Activated B cell treated with CpG ODN at 0.5 μM for 24 hours (primary cell): ENCODE results near the gene RETREG2. TPM values are rescaled to one million over a fixed set of nuclear protein-coding genes. Genes with fewer than 3 reads are reported as not detected.

Source experiments
- ATAC-seq: fragments of 200-7000 bp; cut with Tn5 transposase; one replicate; pipeline ENCODE4 v1.10.0; 2021; ENCODE audit warnings: low read depth, mild to moderate bottlenecking, moderate library complexity
- CTCF ChIA-PET: fragments of 350-600 bp; sonication (Branson Sonifier 250); formaldehyde crosslinking; loops from one replicate; lab custom pipeline; 2021; ENCODE audit warnings: antibody characterized with exemption; lab: Charles Lee
- POLR2A ChIA-PET: fragments of 350-600 bp; sonication (Branson Sonifier 250); formaldehyde crosslinking; loops from one replicate; lab custom pipeline; 2021; ENCODE audit warnings: antibody characterized with exemption; lab: Charles Lee
- DNase-seq: peaks from one replicate; pipeline ENCODE4 v3.0.0; 2022
- H3K27ac Mint-ChIP-seq: one replicate; pipeline ENCODE4 v1.8.0; 2020; ENCODE audit warnings: mixed read lengths
- H3K27me3 Mint-ChIP-seq: one replicate; pipeline ENCODE4 v1.8.0; 2021; ENCODE audit warnings: mixed read lengths
- H3K36me3 Mint-ChIP-seq: one replicate; pipeline ENCODE4 v1.8.0; 2021; ENCODE audit warnings: low read depth, mixed read lengths
- H3K4me1 Mint-ChIP-seq: one replicate; pipeline ENCODE4 v1.8.0; 2021; ENCODE audit warnings: mixed read lengths
- H3K4me3 Mint-ChIP-seq: one replicate; pipeline ENCODE4 v1.8.0; 2020; ENCODE audit warnings: mild to moderate bottlenecking, mixed read lengths
- H3K9me3 Mint-ChIP-seq: one replicate; pipeline ENCODE4 v1.8.0; 2020; ENCODE audit warnings: mixed read lengths
- CTCF ChIP-seq: fragments of 200-600 bp; IDR thresholded peaks from one replicate; pipeline ENCODE4 v1.8.0; 2022; ENCODE audit warnings: antibody characterized with exemption, mild to moderate bottlenecking
- intact Hi-C: fragments of 100-400 bp; cut with micrococcal nuclease; formaldehyde crosslinking; loops from one replicate; pipeline ENCODE4 v1.15.1; 2024
- total RNA-seq: library from RNA; stranded (reverse); gene quantifications from 2 replicates; pipeline ENCODE4 v1.2.3, GENCODE V29; 2022

The RETREG2 gene
- total RNA-seq, 1 donor from 2014 or later: 78.6 TPM

- POLR2A ChIA-PET: interaction anchor here (0.7 to 4.8 kb wide), 5 partner anchors 24 to 92 kb away, joined by 4 to 35 read pairs (median 4); partner anchors contain the start of genes TUBA4A, TUBA4B and ZFAND2B
Observed at GRCh38 chr2:219182331-219183150, 4.5 kb downstream of the RETREG2 start.

GRCh38 chr2:219183151-219183772 is 5.2 kb downstream of the RETREG2 start:
- ChIA-PET CTCF (no interaction called here), POLR2A (interaction anchor here (1.4 to 4.8 kb wide), 3 partner anchors 23 to 70 kb away, joined by 4 to 35 read pairs (median 4); partner anchors contain the start of genes TUBA4A, TUBA4B and ZFAND2B)
- ATAC-seq: no peak
- Mint-ChIP-seq H3K36me3 (peaks cover 60% of the 10 kb centered on the region), H3K4me1 (peaks cover 23% of the 10 kb centered on the region), H3K27me3 (no peaks in the 10 kb centered on the region), H3K4me3 (no peak overlapping the region), H3K27ac (no peak overlapping the region), H3K9me3 (no peaks in the 10 kb centered on the region)
- intact Hi-C loops: no loop called here
- no peak for TF ChIP-seq CTCF
- no peak for DNase-seq

More at GRCh38 chr2:219182331-219183150, 4.5 kb downstream of the RETREG2 start:
- no peak overlapping the region for H3K4me3 Mint-ChIP-seq
- ATAC-seq (no peak), DNase-seq (no peak)
- peaks cover 25% of the 10 kb centered on the region for H3K4me1 Mint-ChIP-seq
- intact Hi-C loops: no loop called here
- no peaks in the 10 kb centered on the region for H3K27me3 Mint-ChIP-seq
- TF ChIP-seq CTCF: no peak
- CTCF ChIA-PET: interaction anchor here (0.7 to 1.6 kb wide), 2 partner anchors 22 to 35 kb away, joined by 3 to 4 read pairs; partner anchors contain the start of gene NHEJ1
- no peak overlapping the region for H3K27ac Mint-ChIP-seq
- H3K36me3 Mint-ChIP-seq: peaks cover 63% of the 10 kb centered on the region
- H3K9me3 Mint-ChIP-seq: no peaks in the 10 kb centered on the region

GRCh38 chr2:219184121-219184520 is 6.0 kb downstream of the RETREG2 start:
- POLR2A ChIA-PET: interaction anchor here (1.0 kb wide), 1 partner anchor 8 kb away, joined by 5 read pairs; no protein-coding TSS in a partner anchor
- CTCF ChIA-PET: no interaction called here
- Mint-ChIP-seq H3K4me1 (peaks cover 18% of the 10 kb centered on the region), H3K4me3 (no peak overlapping the region), H3K27ac (no peak overlapping the region), H3K9me3 (no peaks in the 10 kb centered on the region), H3K36me3 (peaks cover 55% of the 10 kb centered on the region), H3K27me3 (no peaks in the 10 kb centered on the region)
- intact Hi-C loops: no loop called here
- DNase-seq (no peak), ATAC-seq (no peak)
- TF ChIP-seq CTCF: no peak

GRCh38 chr2:219186754-219187456 is 8.8 kb downstream of the RETREG2 start:
- Mint-ChIP-seq H3K27me3 (no peaks in the 10 kb centered on the region), H3K27ac (peak overlapping the region; percentile 46), H3K36me3 (peaks cover 32% of the 10 kb centered on the region), H3K9me3 (no peaks in the 10 kb centered on the region), H3K4me1 (peaks cover 10% of the 10 kb centered on the region), H3K4me3 (no peak overlapping the region)
- peak; percentile 78 for ATAC-seq
- ChIA-PET POLR2A (interaction anchor here (0.6 kb wide), 1 partner anchor 61 kb away, joined by 7 read pairs; no protein-coding TSS in a partner anchor), CTCF (no interaction called here)
- TF ChIP-seq CTCF: no peak
- DNase-seq: no peak
- intact Hi-C loops: loop anchor here (1.0 kb wide), 1 partner anchor 9 kb away; the partner anchor contains the start of gene RETREG2
